ENCODE measurements around the gene WDR37.

GRCh38 chr10:1041514-1041913 is 14.7 kb upstream of the WDR37 start:
- TF ChIP-seq CTCF (optimal IDR thresholded peaks at IDR 0.05 in 1 of 3, IDR thresholded peaks at IDR 0.05 in 1 of 3, conservative IDR thresholded peaks at IDR 0.05 in 1 of 3; ENCODE audit: extremely low read depth in 1 of 3, insufficient read depth in 2 of 3, low read length in 3 of 3) (no peak), EZH2 (IDR thresholded peaks at IDR 0.05; ENCODE audit: low read length) (no peak)
